Measurements from ENCODE around the gene SBF2.

The SBF2 gene

DNA sequence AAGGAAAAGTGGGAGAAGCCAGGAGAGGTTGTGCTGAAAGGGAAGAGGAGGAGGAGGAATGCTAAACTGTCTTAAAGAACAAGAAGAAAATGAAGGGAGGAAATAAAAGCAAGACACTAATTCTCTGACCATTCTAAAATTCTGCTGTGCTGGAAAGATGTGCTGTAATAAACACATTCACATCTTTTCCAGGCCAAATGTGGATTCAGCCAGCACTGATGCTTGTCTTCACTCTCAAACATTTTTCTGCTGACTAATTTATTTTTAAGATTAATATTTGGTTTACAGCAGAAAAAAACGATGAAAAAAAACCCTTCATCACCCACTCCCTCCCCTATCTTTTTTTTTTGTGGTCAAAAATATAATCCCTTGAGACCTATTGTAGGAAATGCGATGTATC lies 406.5 kb downstream of the SBF2 start:
- TF ChIP-seq ZFX (IDR thresholded peaks at IDR 0.05) = no peak
- TF ChIP-seq, protein P1, sequence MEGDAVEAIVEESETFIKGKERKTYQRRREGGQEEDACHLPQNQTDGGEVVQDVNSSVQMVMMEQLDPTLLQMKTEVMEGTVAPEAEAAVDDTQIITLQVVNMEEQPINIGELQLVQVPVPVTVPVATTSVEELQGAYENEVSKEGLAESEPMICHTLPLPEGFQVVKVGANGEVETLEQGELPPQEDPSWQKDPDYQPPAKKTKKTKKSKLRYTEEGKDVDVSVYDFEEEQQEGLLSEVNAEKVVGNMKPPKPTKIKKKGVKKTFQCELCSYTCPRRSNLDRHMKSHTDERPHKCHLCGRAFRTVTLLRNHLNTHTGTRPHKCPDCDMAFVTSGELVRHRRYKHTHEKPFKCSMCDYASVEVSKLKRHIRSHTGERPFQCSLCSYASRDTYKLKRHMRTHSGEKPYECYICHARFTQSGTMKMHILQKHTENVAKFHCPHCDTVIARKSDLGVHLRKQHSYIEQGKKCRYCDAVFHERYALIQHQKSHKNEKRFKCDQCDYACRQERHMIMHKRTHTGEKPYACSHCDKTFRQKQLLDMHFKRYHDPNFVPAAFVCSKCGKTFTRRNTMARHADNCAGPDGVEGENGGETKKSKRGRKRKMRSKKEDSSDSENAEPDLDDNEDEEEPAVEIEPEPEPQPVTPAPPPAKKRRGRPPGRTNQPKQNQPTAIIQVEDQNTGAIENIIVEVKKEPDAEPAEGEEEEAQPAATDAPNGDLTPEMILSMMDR (conservative IDR thresholded peaks at IDR 0.05) = no peak
- H3K27ac ChIP-seq = no peak overlapping the region

DNA sequence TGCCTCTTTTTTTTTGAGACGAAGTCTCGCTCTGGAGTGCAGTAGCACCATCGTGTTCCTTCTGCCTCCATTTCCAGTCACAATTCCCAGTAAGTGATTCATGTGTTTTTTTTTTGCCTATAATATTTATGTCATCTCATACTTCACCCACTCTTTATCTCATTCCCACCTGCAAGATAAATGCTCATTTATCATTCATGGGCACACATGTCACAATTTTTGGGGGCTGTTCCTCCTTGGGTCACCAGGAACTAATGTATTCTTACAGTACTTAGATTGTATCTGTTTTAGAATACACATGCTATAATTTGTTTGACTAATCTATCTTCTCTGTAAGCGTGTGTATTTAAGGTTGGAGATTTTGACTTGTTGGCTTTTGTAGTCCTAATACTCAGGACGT lies 407.4 kb downstream of the SBF2 start:
- no peak overlapping the region for H3K27ac ChIP-seq
- TF ChIP-seq, protein P1 (conservative IDR thresholded peaks at IDR 0.05) = no peak
- no peak for TF ChIP-seq ZFX (IDR thresholded peaks at IDR 0.05)

DNA sequence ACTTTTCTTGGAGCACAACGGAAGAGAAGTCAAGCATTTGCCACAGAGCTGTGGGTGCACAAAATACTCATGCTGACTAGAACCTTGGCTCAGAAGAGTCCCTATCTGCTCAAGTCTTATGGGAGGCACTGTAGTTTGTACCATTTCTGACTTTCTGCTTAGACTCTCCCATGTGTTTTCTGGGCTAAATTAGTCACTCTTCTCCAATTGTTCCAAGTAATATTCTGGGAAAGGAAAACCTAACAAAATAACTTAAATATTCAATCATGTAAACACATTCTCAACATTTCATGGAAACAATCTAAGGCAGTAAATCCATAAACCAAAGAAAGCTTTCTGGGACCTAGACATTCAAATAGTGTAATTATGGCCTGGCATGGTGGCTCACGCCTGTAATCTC lies 409.4 kb downstream of the SBF2 start:
- TF ChIP-seq ZFX (IDR thresholded peaks at IDR 0.05) = no peak
- H3K27ac ChIP-seq = no peak overlapping the region

DNA sequence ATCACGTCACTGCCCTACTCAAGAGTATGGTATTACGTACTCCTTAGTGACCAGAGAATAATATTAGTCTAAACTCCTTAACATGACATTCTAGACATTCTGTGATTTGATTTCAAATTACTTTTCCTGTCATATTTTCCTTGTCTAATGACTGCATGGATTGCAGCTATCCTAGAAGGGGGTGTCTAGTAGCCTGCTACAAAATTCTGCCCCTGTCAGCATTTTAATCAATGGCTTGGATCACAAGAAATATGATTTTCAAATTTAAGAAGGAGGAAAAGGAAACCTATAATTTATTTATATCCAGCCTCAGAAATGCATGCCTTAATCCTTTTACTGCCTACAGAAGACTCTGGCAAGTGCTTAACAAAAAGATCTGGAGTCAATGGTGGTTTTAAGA lies 413.4 kb downstream of the SBF2 start:
- no peak overlapping the region for H3K27ac ChIP-seq

DNA sequence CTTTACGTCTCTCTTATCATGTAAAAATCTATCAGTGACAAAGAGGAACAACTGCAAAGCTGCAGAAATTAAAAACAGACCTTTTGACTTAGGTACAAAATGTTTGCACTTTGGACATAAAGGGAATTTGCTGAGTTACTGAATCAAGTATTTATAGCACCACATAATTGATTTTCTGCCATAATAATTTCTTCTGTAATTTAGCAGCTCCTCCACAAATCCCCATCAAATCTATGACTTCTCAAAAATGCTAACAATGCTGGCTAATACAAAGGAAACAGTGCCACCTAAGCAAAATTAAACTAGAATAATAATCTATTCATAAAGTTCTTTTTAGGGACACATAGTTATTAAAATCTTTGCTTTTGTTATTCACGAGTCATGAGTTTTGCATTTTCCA lies 415.1 kb downstream of the SBF2 start:
- TF ChIP-seq, protein P1 (conservative IDR thresholded peaks at IDR 0.05) = no peak
- no peak for TF ChIP-seq ZFX (IDR thresholded peaks at IDR 0.05)
- no peak overlapping the region for H3K27ac ChIP-seq

More for the DNA sequence above, 413.4 kb downstream of the SBF2 start:
- TF ChIP-seq ZFX (IDR thresholded peaks at IDR 0.05) = no peak
- TF ChIP-seq, protein P1 (conservative IDR thresholded peaks at IDR 0.05) = no peak

DNA sequence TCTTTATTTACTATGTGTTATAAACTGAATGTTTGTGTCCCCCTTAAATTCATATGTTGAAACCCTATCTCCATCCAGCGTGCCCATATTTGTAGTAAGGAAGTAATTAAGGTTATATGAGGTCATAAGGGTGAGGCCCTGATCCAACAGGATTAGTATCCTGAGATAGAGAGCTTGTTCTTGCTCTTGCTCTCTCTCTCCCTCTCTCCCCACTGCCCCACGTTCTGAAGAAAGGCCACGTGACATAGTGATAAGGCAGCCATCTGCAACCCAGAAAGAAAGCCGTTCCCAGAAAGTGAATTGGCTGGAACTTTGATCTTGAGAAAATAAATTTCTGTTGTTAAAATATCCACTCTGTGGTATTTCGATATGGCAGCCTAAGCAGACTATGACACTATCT lies 417.7 kb downstream of the SBF2 start:
- TF ChIP-seq ZFX (IDR thresholded peaks at IDR 0.05) = no peak
- TF ChIP-seq, protein P1 (conservative IDR thresholded peaks at IDR 0.05) = no peak
- H3K27ac ChIP-seq = no peak overlapping the region

DNA sequence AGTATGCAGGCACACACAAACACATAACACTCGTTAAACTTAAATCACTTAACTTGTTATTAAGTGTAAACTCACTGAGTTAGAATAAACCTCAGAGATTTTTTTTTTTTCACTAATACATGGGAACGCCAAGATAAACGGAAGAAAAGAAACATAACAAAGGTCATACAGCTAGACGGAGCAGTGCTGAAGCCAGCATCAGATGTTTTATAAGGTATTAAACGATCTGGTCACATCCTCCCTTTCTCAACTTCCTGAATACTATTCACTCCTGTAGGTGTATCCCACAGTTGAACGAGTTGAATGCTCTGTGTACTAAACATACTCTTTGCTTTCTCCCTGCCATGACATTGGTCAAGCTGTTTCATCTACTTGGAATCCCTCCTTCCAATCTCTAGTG lies 418.2 kb downstream of the SBF2 start:
- no peak for TF ChIP-seq ZFX (IDR thresholded peaks at IDR 0.05)
- TF ChIP-seq, protein P1 (conservative IDR thresholded peaks at IDR 0.05) = no peak
- H3K27ac ChIP-seq = no peak overlapping the region

DNA sequence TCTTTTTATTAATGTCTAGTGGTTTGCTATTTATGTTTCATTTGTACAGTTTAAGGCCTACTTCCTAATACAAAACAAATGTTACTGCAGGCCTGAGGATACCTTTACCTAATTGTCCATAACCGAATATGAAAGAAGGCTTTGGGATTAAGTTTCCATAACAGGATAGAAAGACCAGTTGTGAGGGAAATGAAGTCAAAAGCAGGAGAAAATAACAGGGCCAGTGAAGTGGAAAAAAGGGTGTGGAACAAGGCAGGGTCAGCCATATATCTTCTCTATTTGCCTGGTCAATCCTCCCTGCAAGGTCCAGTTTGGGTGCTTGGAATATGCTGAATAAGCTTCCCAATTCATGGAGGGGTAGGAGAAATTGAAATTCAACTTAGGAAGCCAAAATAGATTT lies 418.6 kb downstream of the SBF2 start:
- H3K27ac ChIP-seq = no peak overlapping the region
- TF ChIP-seq, protein P1 (conservative IDR thresholded peaks at IDR 0.05) = no peak
- no peak for TF ChIP-seq ZFX (IDR thresholded peaks at IDR 0.05)

Data from C4-2B (cell line).